ENCODE data around the gene ASCL1.

Gene ASCL1

DNA sequence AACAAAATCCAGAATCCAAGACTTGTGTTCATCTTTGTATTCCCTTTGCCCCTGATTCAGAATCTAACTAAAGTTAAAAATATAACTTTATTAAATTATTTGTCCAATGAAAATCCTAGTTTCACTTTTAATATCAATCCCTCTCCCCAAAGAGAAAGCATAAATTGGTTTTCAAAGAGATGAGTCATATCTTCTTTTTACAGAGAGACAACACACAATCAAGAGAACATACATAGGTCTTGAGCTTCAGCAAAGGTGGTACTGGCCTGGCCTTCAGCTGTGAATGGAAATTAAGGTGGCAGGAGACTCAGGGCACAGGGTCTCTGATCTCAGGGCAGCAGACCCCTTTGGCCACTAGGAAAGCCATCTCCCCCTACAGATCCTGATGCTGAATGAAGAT, 4.3 kb upstream of the ASCL1 start:
- DNase-seq = no peak

- no peak for DNase-seq
Measured at GRCh38 chr12:102954134-102954533, 3.3 kb upstream of the ASCL1 start.

DNA sequence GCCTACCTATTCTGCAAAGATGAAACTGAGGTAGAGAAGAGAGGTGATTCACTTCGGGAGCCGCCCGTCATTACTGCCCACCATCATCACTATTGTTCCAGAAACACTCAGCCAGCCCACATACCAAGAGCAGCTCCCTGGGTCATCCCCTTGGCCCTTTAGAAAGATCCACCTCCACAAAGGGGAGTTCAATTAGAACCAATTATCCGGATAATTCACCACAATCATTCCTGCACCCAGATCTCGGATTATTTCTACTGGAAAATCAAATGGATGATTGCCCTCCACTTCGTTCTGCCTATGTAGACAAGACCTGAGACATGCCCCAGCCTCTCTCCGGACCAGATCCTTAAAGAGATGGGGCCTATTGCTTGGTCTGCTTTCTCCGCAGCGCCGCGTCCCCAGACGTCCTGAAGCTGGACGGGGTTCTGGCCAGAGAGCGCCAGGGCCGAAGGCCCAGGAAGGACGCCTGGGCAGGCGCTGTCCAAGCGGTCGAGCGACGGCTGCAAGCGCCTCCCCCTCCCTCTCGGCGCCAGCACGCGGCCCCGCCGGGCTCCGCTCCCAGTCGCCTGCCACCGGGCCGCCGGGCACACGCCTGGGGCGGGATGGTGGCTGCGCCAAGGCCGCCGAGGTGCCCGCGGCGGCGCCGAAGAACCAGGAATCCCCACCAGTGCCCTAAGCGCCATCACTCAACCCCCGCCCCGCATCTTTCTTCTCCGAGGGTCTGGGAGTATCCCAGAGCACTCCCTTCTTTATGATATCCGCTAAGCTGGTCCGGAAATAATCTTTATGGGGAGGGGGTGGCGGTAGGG, 1.3 kb upstream of the ASCL1 start:
- no peak for DNase-seq

- DNase-seq = no peak
Measured at GRCh38 chr12:102956738-102957327, 641 bp upstream of the ASCL1 start.

DNA sequence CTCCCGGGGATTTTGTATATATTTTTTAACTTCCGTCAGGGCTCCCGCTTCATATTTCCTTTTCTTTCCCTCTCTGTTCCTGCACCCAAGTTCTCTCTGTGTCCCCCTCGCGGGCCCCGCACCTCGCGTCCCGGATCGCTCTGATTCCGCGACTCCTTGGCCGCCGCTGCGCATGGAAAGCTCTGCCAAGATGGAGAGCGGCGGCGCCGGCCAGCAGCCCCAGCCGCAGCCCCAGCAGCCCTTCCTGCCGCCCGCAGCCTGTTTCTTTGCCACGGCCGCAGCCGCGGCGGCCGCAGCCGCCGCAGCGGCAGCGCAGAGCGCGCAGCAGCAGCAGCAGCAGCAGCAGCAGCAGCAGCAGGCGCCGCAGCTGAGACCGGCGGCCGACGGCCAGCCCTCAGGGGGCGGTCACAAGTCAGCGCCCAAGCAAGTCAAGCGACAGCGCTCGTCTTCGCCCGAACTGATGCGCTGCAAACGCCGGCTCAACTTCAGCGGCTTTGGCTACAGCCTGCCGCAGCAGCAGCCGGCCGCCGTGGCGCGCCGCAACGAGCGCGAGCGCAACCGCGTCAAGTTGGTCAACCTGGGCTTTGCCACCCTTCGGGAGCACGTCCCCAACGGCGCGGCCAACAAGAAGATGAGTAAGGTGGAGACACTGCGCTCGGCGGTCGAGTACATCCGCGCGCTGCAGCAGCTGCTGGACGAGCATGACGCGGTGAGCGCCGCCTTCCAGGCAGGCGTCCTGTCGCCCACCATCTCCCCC, 777 bp downstream of the ASCL1 start:
- no peak for DNase-seq

- no peak for DNase-seq
Measured at GRCh38 chr12:102958830-102959176, 1.3 kb downstream of the ASCL1 start.

DNA sequence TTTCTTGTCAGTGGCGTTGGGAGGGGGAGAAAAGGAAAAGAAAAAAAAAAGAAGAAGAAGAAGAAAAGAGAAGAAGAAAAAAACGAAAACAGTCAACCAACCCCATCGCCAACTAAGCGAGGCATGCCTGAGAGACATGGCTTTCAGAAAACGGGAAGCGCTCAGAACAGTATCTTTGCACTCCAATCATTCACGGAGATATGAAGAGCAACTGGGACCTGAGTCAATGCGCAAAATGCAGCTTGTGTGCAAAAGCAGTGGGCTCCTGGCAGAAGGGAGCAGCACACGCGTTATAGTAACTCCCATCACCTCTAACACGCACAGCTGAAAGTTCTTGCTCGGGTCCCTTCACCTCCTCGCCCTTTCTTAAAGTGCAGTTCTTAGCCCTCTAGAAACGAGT, 1.9 kb downstream of the ASCL1 start:
- DNase-seq = no peak

GRCh38 chr12:102960766-102961465, 3.4 kb downstream of the ASCL1 start:
- DNase-seq = no peak

DNA sequence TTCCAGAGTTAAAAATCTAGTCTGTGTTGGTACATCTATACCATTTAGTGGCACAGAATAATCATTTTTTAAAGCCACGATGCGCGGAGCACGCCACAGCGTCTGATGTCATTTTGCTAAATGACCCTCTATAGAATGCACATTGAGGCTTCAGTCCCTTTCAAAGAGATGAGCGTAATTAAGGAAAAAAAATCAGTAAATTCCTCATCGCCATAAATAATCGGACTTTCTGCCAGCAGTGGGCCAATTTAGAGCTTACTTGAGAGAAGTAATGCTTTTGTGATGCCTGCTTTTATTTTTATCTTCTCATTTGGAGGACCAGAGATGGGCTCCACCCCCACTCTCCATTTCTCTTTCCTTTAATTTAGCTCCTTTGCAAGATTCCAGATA, 4.0 kb downstream of the ASCL1 start:
- DNase-seq = no peak

- DNase-seq = no peak
Measured at GRCh38 chr12:102962532-102962931, 5.1 kb downstream of the ASCL1 start.

DNA sequence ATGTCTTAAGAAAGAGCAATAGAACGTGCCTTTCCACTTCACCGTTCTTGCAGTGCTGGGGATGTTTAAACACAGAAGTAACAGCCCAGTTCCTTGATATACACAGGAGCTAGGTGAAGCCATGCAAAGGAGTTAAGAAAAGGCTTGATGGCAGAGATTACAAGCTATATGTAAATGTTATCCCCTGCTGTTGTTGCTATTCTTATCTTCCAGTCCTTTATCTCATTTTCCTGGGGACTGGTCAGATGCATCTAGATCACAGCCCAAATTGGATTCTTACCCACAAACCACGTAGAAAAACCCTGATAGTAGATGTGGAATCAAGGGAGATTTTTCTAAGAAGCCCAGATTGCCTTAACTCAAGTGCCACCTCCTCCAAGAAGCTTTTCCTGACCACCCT, 5.5 kb downstream of the ASCL1 start:
- DNase-seq = no peak

DNA sequence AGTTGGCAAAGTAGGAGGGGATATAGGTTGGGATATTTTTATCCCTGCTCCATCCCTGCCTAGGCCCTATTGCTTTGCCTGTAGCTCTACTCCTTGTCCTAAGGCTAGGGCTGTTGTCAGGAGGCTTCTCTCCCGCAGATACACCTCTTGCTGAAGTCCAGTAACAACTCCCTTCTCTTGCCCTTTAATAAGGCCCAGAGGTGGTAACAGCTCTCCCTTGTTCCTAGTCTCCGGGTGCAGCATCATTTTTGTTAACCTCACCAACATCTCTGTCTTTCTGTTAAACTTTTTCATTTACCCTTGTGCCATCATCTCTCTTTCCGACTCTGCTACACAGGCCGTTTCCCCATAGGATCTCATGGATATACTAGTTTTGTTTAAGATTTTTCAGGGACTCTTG, 6.3 kb downstream of the ASCL1 start:
- DNase-seq = no peak

DNA sequence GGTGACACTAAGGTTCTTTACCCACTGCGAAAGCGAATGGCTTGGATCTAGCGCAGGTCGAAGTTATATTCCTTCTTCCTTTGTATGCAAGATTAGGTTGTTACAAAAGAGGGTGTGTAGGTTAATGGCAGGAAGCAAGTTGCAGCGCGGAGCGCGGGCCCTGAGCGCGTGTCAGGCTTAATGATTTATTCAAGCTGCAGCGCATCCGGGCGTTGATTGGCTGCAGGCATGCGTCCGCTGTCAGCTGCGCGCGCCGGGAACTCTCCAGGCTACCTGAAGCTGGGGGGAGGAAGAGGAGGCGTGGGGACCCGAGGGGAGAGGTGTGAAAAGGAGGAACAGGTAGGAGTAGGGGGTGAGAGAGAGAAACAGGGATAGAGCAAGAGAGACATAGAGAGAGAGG, 7.4 kb downstream of the ASCL1 start:
- DNase-seq = no peak

DNA sequence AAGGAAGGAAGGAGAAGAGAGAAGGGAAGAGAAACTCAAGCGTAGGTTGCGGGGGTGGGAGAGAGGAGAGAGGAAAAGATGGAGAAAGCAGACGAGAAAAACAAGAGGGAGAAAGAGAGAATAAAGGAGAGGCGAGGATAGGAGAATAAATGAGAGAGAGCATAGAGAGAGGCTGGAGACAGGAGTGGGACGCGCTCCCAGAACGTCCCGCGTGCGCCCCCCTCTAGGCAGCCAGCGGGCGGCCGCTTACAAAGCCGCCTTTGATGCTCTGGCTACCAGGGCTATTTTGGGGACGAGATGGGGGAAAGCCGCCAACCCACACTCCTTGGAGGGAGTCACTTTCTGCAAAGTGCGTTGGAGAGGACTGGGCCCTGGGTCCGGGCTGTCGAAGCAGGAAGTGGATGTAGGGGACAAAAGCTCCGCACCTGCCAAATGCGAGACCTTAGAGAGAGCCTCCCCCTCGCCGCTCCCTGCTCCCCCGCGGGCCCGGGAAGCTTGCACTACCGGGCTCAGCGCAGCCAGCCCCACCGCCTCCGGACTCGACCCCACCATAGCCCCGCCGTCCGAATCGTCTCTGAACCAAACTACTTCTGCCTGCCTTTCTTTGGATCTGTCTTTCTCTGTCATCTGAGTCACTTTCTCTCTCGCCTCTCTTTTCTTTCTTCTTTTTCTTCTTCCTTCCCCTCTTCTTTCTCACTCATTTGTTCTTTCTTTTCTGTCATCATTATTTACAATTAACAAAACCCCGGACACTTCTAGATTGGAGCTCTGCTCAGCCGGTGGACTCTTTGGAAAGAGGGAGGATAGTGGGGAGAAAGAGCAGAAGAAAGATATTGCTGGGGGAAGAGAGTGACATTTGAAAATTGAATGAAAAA, 8.0 kb downstream of the ASCL1 start:
- DNase-seq = no peak

DNA sequence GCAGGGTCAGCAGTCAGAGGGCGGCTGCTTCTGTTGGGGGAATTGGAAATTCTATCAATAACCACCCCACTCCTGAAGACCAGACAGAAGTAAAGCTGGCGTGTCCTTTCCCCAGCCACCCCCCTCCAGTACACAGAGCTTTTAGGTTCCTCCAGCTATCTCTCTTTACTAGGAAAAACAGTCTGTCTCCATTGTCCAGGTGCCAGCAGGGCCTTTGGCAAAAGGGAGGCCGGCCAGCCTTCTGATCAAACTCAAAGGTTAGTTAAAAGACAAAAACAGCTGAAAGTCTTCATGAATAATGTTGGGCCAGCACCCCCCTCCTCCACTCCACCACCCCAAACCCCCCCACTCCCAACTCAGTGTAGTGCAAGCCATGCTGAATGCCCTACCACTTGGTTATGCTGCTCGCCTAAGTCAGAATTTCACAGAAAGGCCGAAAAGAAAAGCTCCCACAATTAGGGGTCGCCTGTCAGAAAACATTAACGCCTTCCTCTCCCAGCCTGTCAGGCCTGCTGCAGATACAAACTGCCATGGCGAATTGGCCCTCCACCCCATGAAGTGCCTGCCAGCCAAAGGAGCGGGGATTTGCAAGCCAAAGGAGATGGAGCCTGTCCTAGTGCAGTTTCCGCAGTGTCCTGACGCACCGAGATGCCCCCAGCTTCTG, 8.9 kb downstream of the ASCL1 start:
- no peak for DNase-seq

- no peak for DNase-seq
Measured at GRCh38 chr12:102970780-102971179, 13.3 kb downstream of the ASCL1 start.

- no peak for DNase-seq
Measured at GRCh38 chr12:102971227-102971626, 13.8 kb downstream of the ASCL1 start.

DNA sequence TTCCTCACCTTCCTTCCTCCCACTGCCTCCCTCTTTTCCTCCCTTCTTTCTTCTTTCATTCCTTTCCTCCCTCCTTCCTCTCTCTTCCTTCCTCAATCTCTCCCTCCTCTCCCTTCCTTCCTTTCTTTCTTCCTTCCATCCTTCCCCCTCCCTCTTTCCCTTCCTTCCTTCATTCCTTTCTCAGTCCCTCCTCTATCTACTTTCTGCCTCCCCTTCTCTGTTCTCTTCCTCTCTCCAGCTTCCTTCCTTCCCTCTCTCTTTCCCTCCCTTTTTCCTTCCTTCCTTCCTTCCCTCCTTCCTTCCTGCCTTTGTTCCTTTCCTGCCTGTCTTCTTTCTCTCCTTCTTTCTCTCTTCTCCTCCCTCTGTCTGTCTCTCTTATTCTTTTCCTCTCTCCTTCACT, 16.1 kb downstream of the ASCL1 start:
- DNase-seq = no peak

DNA sequence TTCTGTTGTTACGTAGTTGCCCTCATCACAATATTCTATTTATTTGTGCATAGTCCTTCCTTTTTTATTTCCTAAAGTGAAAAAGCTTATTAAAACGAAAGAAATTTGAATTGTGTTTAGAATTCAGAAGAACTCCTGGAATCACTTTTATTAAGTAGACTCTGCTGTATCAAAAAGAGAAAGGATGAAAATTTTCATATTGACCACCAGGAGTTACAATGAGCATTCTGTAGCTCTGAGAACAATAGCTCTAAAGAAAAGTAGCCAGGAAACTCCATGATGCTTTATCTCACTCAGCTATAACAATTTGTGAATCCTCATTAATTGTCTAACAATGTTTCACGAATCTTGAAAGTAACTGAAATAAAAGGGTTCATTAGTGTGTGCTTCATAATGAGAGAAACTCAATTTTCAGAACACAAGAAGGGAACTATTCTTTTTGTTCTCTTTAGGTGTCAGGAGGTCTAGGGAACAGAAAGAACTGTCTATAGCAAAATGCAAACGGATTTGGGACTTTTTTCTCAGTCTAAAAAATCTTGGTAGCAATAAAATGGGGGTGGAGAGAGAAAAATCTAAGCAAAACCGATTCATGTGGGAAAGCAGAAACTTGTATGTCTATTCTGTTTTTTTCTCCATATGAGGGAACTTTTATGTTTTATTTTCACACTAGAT, 19.3 kb downstream of the ASCL1 start:
- no peak for DNase-seq

DNA sequence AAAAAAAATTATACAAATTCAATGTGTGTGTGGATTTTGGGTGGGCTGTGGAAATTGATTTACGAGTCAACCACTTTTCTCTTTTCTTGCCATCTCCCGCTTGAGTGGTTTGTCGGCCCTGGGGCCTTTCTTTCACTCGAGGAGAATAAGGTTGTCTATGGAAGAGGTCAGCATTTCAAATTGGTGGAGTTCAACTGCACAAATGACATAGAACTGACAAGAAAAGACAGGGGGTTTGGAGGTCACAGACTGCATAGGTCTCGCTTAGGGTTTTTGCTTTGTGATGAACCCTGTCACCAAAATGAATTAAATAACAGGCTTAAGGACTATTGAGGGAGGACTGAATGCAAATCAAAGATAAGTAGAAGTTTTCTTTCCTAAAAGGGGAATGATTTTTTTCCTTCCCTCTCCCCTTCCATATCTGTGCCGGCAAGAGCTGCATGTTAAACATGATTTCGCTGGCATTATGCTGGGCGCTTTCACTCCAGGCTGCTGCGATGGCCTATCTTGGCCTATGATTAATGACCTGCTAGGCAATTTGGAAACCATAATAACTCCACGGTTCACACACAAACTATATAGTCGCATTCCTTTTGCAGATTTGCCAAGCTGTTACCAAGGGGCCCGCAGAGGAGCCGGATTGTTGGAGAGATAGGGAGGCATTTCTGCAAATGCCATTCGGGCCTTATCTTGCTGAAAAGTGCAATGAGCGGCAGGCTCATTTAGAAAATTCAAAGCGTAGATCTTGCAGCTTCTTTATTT, 20.7 kb downstream of the ASCL1 start:
- DNase-seq = no peak

DNA sequence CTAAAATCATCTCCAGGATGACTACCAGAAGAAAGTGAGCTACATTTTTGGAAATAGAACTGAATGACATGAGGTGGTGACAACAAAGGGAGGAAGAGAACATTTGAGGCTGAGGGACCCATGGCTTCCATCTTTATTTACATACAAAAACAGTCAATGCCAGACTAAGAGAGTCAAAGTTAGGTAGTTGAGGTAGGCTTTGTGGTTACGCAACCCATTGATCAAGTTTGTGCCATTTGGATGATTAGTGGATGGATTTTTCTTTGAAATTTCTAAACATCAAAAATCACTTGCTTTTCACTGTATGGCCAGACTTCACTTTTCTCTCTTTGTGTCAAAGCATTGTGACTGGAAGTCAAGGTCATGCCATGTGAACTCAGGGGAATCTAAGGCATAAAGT, 22.9 kb downstream of the ASCL1 start:
- no peak for DNase-seq

Measured in GDM1 (cell line).